ENCODE data around the gene ABCA7.

The ABCA7 gene

GRCh38 chr19:1053176-1054101, 13.5 kb downstream of the ABCA7 start:
- no peak for TF ChIP-seq POLR2A (IDR thresholded peaks at IDR 0.05; ENCODE audit: extremely low read depth, insufficient read length)
- no peak for TF ChIP-seq MYC (IDR thresholded peaks at IDR 0.05; ENCODE audit: low read depth, low read length)
- TF ChIP-seq MAX (IDR thresholded peaks at IDR 0.05; ENCODE audit: low read depth, low read length), result no peak
- no peak for TF ChIP-seq CTCF (IDR thresholded peaks at IDR 0.05; ENCODE audit: low read depth, low read length)
- no peak for DNase-seq (ENCODE audit: low read depth)

GRCh38 chr19:1054102-1055027, 14.5 kb downstream of the ABCA7 start:
- TF ChIP-seq CTCF (IDR thresholded peaks at IDR 0.05; ENCODE audit: low read depth, low read length) (no peak), POLR2A (IDR thresholded peaks at IDR 0.05; ENCODE audit: extremely low read depth, insufficient read length) (no peak), MAX (IDR thresholded peaks at IDR 0.05; ENCODE audit: low read depth, low read length) (no peak), MYC (IDR thresholded peaks at IDR 0.05; ENCODE audit: low read depth, low read length) (no peak)

More at GRCh38 chr19:1053176-1054101, 13.5 kb downstream of the ABCA7 start:
- no peak overlapping the region for H3K4me3 ChIP-seq (ENCODE audit: low read depth, low read length)

GRCh38 chr19:1055028-1055425, 15.1 kb downstream of the ABCA7 start:
- TF ChIP-seq POLR2A (IDR thresholded peaks at IDR 0.05; ENCODE audit: extremely low read depth, insufficient read length) (no peak), CTCF (IDR thresholded peaks at IDR 0.05; ENCODE audit: low read depth, low read length) (no peak), MYC (IDR thresholded peaks at IDR 0.05; ENCODE audit: low read depth, low read length) (no peak), MAX (IDR thresholded peaks at IDR 0.05; ENCODE audit: low read depth, low read length) (no peak)
- no peak for DNase-seq (ENCODE audit: low read depth)
- no peak overlapping the region for H3K4me3 ChIP-seq (ENCODE audit: low read depth, low read length)

More at GRCh38 chr19:1054102-1055027, 14.5 kb downstream of the ABCA7 start:
- H3K4me3 ChIP-seq (ENCODE audit: low read depth, low read length), result no peak overlapping the region
- DNase-seq (ENCODE audit: low read depth), result no peak

- no peak for TF ChIP-seq POLR2A (IDR thresholded peaks at IDR 0.05; ENCODE audit: extremely low read depth, insufficient read length)
- TF ChIP-seq MYC (IDR thresholded peaks at IDR 0.05; ENCODE audit: low read depth, low read length), result no peak
- TF ChIP-seq CTCF (IDR thresholded peaks at IDR 0.05; ENCODE audit: low read depth, low read length), result no peak
- TF ChIP-seq MAX (IDR thresholded peaks at IDR 0.05; ENCODE audit: low read depth, low read length), result no peak
- no peak for DNase-seq (ENCODE audit: low read depth)
- no peak overlapping the region for H3K4me3 ChIP-seq (ENCODE audit: low read depth, low read length)
Measured at GRCh38 chr19:1055886-1056620, 16.1 kb downstream of the ABCA7 start.

Data from NB4 (cell line).